ENCODE data around the gene EEPD1. TPM values are rescaled to one million over a fixed set of nuclear protein-coding genes. Genes with fewer than 3 reads are reported as not detected.
"Not testable (repeated sequence)": the region's sequence is repeated elsewhere in the genome, so short reads cannot be mapped to it uniquely, and the experiment has no call there.

Gene EEPD1
- total and polyA plus RNA-seq, 10 donors = 7.7 to 23.4 (median 14.6) TPM

DNA sequence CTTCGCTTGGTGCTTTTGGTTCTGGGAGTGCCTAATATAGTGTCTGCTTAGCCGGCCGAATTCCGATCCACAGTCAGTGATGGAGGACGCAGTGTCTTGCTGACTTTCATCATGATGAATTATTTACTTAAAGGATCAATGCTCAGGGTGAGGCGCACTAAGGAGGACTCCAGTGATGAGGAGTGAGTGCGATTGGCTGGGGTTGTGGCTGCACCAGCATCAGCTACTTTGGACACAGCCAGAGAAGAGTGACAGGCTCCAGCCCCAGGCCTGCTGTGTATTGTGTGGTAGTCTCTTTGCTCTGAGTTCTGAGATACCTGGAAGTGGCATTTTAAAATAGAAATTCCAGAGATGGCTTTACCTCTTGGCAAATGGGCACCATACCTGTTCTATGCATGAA, 163.3 kb downstream of the EEPD1 start:
- Histone ChIP-seq H3K4me1 (peaks cover 0 to 16% (median 5%) of the 10 kb centered on the region in 6 donors), H3K36me3 (no peaks in the 10 kb centered on the region), H3K27ac (no peak overlapping the region), H3K9me3 (peaks cover 0 to 1% (median 0%) of the 10 kb centered on the region in 8 donors), H3K27me3 (replicated peaks in 1 of 7) (peaks cover 0 to 5% (median 0%) of the 10 kb centered on the region in 7 donors), H3K4me3 (no peak overlapping the region)
- no peak for DNase-seq
- TF ChIP-seq POLR2A (IDR thresholded peaks at IDR 0.05) (no peak), POLR2AphosphoS5 (IDR thresholded peaks at IDR 0.05) (no peak)
- TF ChIP-seq, protein P1, sequence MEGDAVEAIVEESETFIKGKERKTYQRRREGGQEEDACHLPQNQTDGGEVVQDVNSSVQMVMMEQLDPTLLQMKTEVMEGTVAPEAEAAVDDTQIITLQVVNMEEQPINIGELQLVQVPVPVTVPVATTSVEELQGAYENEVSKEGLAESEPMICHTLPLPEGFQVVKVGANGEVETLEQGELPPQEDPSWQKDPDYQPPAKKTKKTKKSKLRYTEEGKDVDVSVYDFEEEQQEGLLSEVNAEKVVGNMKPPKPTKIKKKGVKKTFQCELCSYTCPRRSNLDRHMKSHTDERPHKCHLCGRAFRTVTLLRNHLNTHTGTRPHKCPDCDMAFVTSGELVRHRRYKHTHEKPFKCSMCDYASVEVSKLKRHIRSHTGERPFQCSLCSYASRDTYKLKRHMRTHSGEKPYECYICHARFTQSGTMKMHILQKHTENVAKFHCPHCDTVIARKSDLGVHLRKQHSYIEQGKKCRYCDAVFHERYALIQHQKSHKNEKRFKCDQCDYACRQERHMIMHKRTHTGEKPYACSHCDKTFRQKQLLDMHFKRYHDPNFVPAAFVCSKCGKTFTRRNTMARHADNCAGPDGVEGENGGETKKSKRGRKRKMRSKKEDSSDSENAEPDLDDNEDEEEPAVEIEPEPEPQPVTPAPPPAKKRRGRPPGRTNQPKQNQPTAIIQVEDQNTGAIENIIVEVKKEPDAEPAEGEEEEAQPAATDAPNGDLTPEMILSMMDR (IDR thresholded peaks at IDR 0.05 in 8 of 11, conservative IDR thresholded peaks at IDR 0.05 in 3 of 11) = no peak
- 92 to 99% (median 96%) methylated on average over 7 of the region's 7 CpGs for WGBS, 5 donors
- intact Hi-C loops (cut with DNase I; ENCODE audit: low total_unique reads) = no loop called here

DNA sequence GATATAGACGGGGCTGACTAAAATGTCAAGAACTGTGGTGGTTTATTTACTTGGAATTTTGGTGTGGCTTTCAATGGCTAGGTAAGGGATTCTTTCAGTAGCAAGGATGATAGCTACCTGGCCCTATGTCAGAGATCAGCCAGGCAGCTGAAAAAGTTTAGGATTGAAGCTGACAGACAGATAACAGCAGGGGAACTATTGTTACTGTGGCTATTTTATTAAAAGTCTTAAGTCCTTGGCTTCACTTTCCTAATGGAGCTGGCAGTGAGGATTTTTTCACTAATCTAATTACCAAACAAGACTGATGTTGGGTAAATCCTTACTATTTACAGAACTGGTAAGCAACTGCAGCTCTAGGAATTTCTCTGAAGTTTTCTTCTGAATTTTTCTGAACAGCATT, 164.2 kb downstream of the EEPD1 start:
- TF ChIP-seq, protein P1 (IDR thresholded peaks at IDR 0.05 in 8 of 11, conservative IDR thresholded peaks at IDR 0.05 in 3 of 11) = no peak
- TF ChIP-seq POLR2A (IDR thresholded peaks at IDR 0.05) (no peak), POLR2AphosphoS5 (IDR thresholded peaks at IDR 0.05) (no peak)
- intact Hi-C loops (cut with DNase I; ENCODE audit: low total_unique reads) = no loop called here
- 92 to 96% (median 94%) methylated on average over 1 of the region's 1 CpG for WGBS, 5 donors

DNA sequence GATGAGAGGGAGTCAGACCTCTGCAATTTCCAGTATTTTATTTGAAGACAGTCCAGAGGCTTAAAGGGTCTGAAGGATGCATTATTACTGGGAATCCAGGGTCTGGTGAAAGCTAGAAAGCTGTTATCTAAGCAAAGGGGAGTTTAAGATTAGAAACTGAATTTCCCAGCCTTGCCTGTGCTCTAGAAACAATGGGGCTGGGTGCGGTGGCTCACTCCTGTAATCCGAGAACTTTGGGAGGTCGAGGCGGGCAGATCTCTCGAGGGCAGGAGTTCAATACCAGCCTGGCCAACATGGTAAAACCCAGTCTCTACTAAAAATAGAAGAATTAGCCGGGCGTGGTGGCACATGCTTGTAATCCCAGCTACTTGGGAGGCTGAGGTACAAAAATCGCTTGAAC, 165.1 kb downstream of the EEPD1 start:
- H3K27me3 ChIP-seq (replicated peaks in 1 of 7) = peaks cover 0 to 6% (median 0%) of the 10 kb centered on the region in 7 donors
- H3K4me3 ChIP-seq = no peak overlapping the region
- DNase-seq = no peak
- peaks cover 0 to 16% (median 5%) of the 10 kb centered on the region in 6 donors for H3K4me1 ChIP-seq
- H3K27ac ChIP-seq = no peak overlapping the region
- TF ChIP-seq, protein P1 (IDR thresholded peaks at IDR 0.05 in 8 of 11, conservative IDR thresholded peaks at IDR 0.05 in 3 of 11) = no peak
- TF ChIP-seq POLR2AphosphoS5 (IDR thresholded peaks at IDR 0.05) = no peak
- no peak for TF ChIP-seq POLR2A (IDR thresholded peaks at IDR 0.05)
- H3K9me3 ChIP-seq = peaks cover 0 to 4% (median 0%) of the 10 kb centered on the region in 8 donors
- no peaks in the 10 kb centered on the region for H3K36me3 ChIP-seq
- intact Hi-C loops (cut with DNase I; ENCODE audit: low total_unique reads) = no loop called here
- WGBS, 5 donors = 79 to 86% (median 82%) methylated on average over 8 of the region's 8 CpGs

More for the DNA sequence above, 164.2 kb downstream of the EEPD1 start:
- Histone ChIP-seq H3K4me1 (peaks cover 0 to 16% (median 5%) of the 10 kb centered on the region in 6 donors), H3K36me3 (no peaks in the 10 kb centered on the region), H3K27ac (no peak overlapping the region), H3K4me3 (no peak overlapping the region), H3K27me3 (replicated peaks in 1 of 7) (peaks cover 0 to 6% (median 0%) of the 10 kb centered on the region in 7 donors), H3K9me3 (peaks cover 0 to 4% (median 0%) of the 10 kb centered on the region in 8 donors)
- DNase-seq = no peak

DNA sequence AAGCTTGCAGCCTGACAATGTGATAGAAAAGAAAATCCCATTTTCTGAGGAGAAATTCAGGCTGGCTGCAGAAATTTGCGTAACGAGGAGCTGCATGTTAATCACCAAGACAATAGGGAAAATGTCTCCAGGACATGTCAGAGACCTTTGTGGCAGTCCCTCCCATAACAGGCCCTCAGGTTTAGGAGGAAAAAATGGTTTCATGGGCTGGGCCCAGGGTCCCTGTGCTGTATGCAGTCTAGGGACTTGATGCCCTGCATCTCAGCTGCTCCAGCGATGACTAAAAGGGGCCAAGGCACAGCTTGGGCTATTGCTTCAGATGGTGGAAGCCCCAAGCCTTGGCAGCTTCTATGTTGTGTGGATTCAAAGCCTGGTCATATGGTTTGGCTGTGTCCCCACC, 168.2 kb downstream of the EEPD1 start:
- intact Hi-C loops (cut with DNase I; ENCODE audit: low total_unique reads) = not testable (repeated sequence)

DNA sequence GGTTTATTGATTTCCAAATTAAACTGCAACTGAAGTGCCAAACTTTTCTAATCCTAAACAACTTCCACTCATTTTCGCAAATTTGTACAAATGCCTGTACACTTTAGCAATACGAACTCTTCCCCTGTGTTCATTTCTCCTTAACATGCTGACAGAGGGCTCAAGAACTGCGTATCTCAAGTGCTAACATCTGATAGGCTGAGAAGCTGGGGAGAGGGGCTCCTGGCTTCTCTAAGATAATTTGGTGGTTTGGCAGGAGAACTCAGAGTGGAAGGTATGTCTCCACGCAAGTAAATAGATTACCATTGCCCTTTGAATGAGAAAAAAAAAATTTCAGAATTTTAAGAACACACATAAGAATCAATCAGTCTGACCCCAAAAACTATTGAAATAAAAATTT, 183.3 kb downstream of the EEPD1 start:
- intact Hi-C loops (cut with DNase I; ENCODE audit: low total_unique reads) = no loop called here
- H3K9me3 ChIP-seq = peaks cover 0 to 14% (median 7%) of the 10 kb centered on the region in 8 donors
- H3K4me1 ChIP-seq = no peaks in the 10 kb centered on the region
- WGBS, 5 donors = 88 to 96% (median 93%) methylated on average over 4 of the region's 4 CpGs
- no peak for DNase-seq
- H3K27me3 ChIP-seq (replicated peaks in 1 of 7) = no peaks in the 10 kb centered on the region
- no peak for TF ChIP-seq POLR2AphosphoS5 (IDR thresholded peaks at IDR 0.05)
- TF ChIP-seq, protein P1 (IDR thresholded peaks at IDR 0.05 in 8 of 11, conservative IDR thresholded peaks at IDR 0.05 in 3 of 11) = no peak
- TF ChIP-seq POLR2A (IDR thresholded peaks at IDR 0.05) = no peak
- H3K4me3 ChIP-seq = no peak overlapping the region
- H3K27ac ChIP-seq = no peak overlapping the region
- H3K36me3 ChIP-seq = no peaks in the 10 kb centered on the region

More for the DNA sequence above, 168.2 kb downstream of the EEPD1 start:
- not testable (repeated sequence) for H3K4me1 ChIP-seq; H3K27ac ChIP-seq; H3K27me3 ChIP-seq (replicated peaks in 1 of 7); H3K9me3 ChIP-seq; H3K4me3 ChIP-seq; H3K36me3 ChIP-seq; DNase-seq
- WGBS, 5 donors = 94 to 100% (median 97%) methylated on average over 3 of the region's 3 CpGs

Data from spleen (tissue), 11 donors.